ENCODE results near the gene STAC2.
"Not testable (repeated sequence)": the region's sequence is repeated elsewhere in the genome, so short reads cannot be mapped to it uniquely, and the experiment has no call there.

The STAC2 gene

GRCh38 chr17:39173080-39173479, 52.7 kb downstream of the STAC2 start:
- H3K9me3 ChIP-seq = no peaks in the 10 kb centered on the region
- no peaks in the 10 kb centered on the region for H3K36me3 ChIP-seq
- H3K4me3 ChIP-seq (ENCODE audit: low read depth in 1 of 2, low read length in 1 of 2) = no peak overlapping the region
- peaks cover 4 to 5% of the 10 kb centered on the region in 2 experiments for H3K4me1 ChIP-seq (ENCODE audit: control insufficient read depth in 1 of 2, insufficient read depth in 1 of 2, low read depth in 1 of 2, low read length in 1 of 2)
- no peak overlapping the region for H3K27ac ChIP-seq
- H3K27me3 ChIP-seq = peaks cover 27% of the 10 kb centered on the region
- TF ChIP-seq CTCF (IDR thresholded peaks at IDR 0.05) = no peak

- no peaks in the 10 kb centered on the region for H3K36me3 ChIP-seq
- no peaks in the 10 kb centered on the region for H3K9me3 ChIP-seq
- H3K27me3 ChIP-seq = peaks cover 34% of the 10 kb centered on the region
- H3K4me3 ChIP-seq (ENCODE audit: low read depth in 1 of 2, low read length in 1 of 2) = no peak overlapping the region
- no peak for TF ChIP-seq CTCF (IDR thresholded peaks at IDR 0.05)
- no peak overlapping the region for H3K27ac ChIP-seq
- peaks cover 4 to 11% of the 10 kb centered on the region in 2 experiments for H3K4me1 ChIP-seq (ENCODE audit: control insufficient read depth in 1 of 2, insufficient read depth in 1 of 2, low read depth in 1 of 2, low read length in 1 of 2)
These were observed 53.8 kb downstream of the STAC2 start for GRCh38 chr17:39171933-39172332.

- Histone ChIP-seq H3K27ac (no peak overlapping the region), H3K27me3 (peaks cover 41% of the 10 kb centered on the region), H3K4me1 (ENCODE audit: control insufficient read depth in 1 of 2, insufficient read depth in 1 of 2, low read depth in 1 of 2, low read length in 1 of 2) (peaks cover 6 to 17% of the 10 kb centered on the region in 2 experiments), H3K4me3 (ENCODE audit: low read depth in 1 of 2, low read length in 1 of 2) (no peak overlapping the region), H3K36me3 (no peaks in the 10 kb centered on the region), H3K9me3 (no peaks in the 10 kb centered on the region)
- TF ChIP-seq CTCF (IDR thresholded peaks at IDR 0.05) = no peak
These were observed 55.2 kb downstream of the STAC2 start for GRCh38 chr17:39170558-39170957.

- Histone ChIP-seq H3K27me3 (peaks cover 41% of the 10 kb centered on the region), H3K4me1 (ENCODE audit: control insufficient read depth in 1 of 2, insufficient read depth in 1 of 2, low read depth in 1 of 2, low read length in 1 of 2) (peaks cover 10 to 20% of the 10 kb centered on the region in 2 experiments), H3K27ac (no peak overlapping the region), H3K9me3 (no peaks in the 10 kb centered on the region), H3K36me3 (no peaks in the 10 kb centered on the region), H3K4me3 (ENCODE audit: low read depth in 1 of 2, low read length in 1 of 2) (no peak overlapping the region)
- TF ChIP-seq CTCF (IDR thresholded peaks at IDR 0.05) = no peak
These were observed 55.6 kb downstream of the STAC2 start for GRCh38 chr17:39170109-39170508.

- H3K27me3 ChIP-seq = peaks cover 45% of the 10 kb centered on the region
- no peak overlapping the region for H3K4me3 ChIP-seq (ENCODE audit: low read depth in 1 of 2, low read length in 1 of 2)
- H3K4me1 ChIP-seq (ENCODE audit: control insufficient read depth in 1 of 2, insufficient read depth in 1 of 2, low read depth in 1 of 2, low read length in 1 of 2) = peaks cover 13 to 22% of the 10 kb centered on the region in 2 experiments
- H3K27ac ChIP-seq = no peak overlapping the region
- TF ChIP-seq CTCF (IDR thresholded peaks at IDR 0.05) = no peak
- no peaks in the 10 kb centered on the region for H3K36me3 ChIP-seq
- H3K9me3 ChIP-seq = no peaks in the 10 kb centered on the region
These were observed 56.2 kb downstream of the STAC2 start for GRCh38 chr17:39169518-39169917.

GRCh38 chr17:39169101-39169500, 56.6 kb downstream of the STAC2 start:
- no peak for TF ChIP-seq CTCF (IDR thresholded peaks at IDR 0.05)
- Histone ChIP-seq H3K36me3 (no peaks in the 10 kb centered on the region), H3K9me3 (no peaks in the 10 kb centered on the region), H3K4me1 (ENCODE audit: control insufficient read depth in 1 of 2, insufficient read depth in 1 of 2, low read depth in 1 of 2, low read length in 1 of 2) (peaks cover 13 to 22% of the 10 kb centered on the region in 2 experiments), H3K27ac (no peak overlapping the region), H3K4me3 (ENCODE audit: low read depth in 1 of 2, low read length in 1 of 2) (no peak overlapping the region), H3K27me3 (peaks cover 47% of the 10 kb centered on the region)

GRCh38 chr17:39168503-39168902, 57.2 kb downstream of the STAC2 start:
- H3K36me3 ChIP-seq; H3K4me3 ChIP-seq (ENCODE audit: low read depth in 1 of 2, low read length in 1 of 2); H3K27ac ChIP-seq; H3K9me3 ChIP-seq: not testable (repeated sequence)
- Histone ChIP-seq H3K4me1 (ENCODE audit: control insufficient read depth in 1 of 2, insufficient read depth in 1 of 2, low read depth in 1 of 2, low read length in 1 of 2) (peaks cover 13 to 22% of the 10 kb centered on the region in 2 experiments), H3K27me3 (peaks cover 47% of the 10 kb centered on the region)
